ENCODE results near the gene PLEKHJ1. TPM values are rescaled to one million over a fixed set of nuclear protein-coding genes. Genes with fewer than 3 reads are reported as not detected.
A peak's percentile ranks its signal among the peaks of the same experiment; 100 is the strongest.

Gene PLEKHJ1
- total and polyA plus RNA-seq, 9 of the 15 experiments (the other 6 are each of a cell fraction or from before 2014, with no cell fraction given) = 1.5 to 188 (median 63.9) TPM

DNA sequence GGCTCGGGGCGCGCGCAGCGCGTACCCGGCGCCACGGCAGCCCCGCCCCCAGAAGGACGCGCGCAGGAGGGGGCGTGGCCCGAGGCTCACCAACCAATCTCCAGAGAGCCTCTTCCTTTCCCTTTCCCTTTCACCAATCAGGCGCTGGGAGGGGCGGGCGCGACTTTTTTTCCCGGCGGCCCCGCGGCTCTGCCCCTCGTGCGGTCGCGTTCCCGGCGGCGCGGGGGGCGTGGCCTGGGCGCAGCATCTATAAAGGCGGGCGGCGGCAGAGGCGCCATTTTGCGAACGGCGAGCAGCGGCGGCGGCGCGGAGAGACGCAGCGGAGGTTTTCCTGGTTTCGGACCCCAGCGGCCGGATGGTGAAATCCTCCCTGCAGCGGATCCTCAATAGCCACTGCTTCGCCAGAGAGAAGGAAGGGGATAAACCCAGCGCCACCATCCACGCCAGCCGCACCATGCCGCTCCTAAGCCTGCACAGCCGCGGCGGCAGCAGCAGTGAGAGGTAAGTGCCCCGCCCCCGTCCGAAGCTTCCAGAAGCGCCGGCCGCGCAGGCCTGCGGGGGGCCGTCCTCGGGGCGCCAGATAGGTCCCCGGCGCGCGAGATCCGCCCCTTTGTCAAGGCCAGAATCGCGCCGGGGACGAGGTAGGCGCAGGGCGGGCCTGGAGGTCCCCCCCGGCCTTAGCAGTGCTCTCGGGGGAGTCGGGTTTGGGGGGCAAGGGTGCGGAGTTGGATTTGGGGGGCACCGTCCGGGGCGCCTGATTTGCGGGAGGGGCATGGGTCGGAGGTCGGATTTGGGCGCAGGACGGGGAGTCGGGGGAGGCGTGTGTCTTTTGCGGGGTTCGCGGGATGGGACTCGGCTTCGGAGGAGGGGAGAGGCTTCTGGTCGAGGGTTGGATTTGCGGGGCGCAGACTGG, 33.4 kb upstream of the PLEKHJ1 start (continued):
- TF ChIP-seq THAP12 (CRISPR knock-in tag; IDR thresholded peaks at IDR 0.05) (peak; percentile 94), ETV1 (tag; conservative IDR thresholded peaks at IDR 0.05; ENCODE audit: low read depth) (no peak), NFIX (CRISPR knock-in tag; IDR thresholded peaks at IDR 0.05; ENCODE audit: low read depth) (no peak), CBFA2T3 (IDR thresholded peaks at IDR 0.05) (no peak), ID3 (CRISPR knock-in tag; IDR thresholded peaks at IDR 0.05) (no peak), ID3 (tag; IDR thresholded peaks at IDR 0.05) (no peak; the same call in 1 of the 2 replicates), SOX6 (IDR thresholded peaks at IDR 0.05) (peak; percentile 25; the same call in 1 of the 2 replicates), POLR3G (IDR thresholded peaks at IDR 0.05; ENCODE audit: extremely low read depth, insufficient read length, insufficient replicate concordance) (no peak), MAFK (IDR thresholded peaks at IDR 0.05; ENCODE audit: low read length) (no peak), FOXK2 (conservative IDR thresholded peaks at IDR 0.05 in 1 of 2, IDR thresholded peaks at IDR 0.05 in 1 of 2; ENCODE audit: low read depth in 2 of 2) (no peak), ZNF143 (CRISPR knock-in tag; IDR thresholded peaks at IDR 0.05) (peak; percentile 78), ZNF134 (CRISPR knock-in tag; conservative IDR thresholded peaks at IDR 0.05) (no peak), ZNF445 (CRISPR knock-in tag; IDR thresholded peaks at IDR 0.05; ENCODE audit: low read depth) (no peak)
- TF ChIP-seq, protein P1, sequence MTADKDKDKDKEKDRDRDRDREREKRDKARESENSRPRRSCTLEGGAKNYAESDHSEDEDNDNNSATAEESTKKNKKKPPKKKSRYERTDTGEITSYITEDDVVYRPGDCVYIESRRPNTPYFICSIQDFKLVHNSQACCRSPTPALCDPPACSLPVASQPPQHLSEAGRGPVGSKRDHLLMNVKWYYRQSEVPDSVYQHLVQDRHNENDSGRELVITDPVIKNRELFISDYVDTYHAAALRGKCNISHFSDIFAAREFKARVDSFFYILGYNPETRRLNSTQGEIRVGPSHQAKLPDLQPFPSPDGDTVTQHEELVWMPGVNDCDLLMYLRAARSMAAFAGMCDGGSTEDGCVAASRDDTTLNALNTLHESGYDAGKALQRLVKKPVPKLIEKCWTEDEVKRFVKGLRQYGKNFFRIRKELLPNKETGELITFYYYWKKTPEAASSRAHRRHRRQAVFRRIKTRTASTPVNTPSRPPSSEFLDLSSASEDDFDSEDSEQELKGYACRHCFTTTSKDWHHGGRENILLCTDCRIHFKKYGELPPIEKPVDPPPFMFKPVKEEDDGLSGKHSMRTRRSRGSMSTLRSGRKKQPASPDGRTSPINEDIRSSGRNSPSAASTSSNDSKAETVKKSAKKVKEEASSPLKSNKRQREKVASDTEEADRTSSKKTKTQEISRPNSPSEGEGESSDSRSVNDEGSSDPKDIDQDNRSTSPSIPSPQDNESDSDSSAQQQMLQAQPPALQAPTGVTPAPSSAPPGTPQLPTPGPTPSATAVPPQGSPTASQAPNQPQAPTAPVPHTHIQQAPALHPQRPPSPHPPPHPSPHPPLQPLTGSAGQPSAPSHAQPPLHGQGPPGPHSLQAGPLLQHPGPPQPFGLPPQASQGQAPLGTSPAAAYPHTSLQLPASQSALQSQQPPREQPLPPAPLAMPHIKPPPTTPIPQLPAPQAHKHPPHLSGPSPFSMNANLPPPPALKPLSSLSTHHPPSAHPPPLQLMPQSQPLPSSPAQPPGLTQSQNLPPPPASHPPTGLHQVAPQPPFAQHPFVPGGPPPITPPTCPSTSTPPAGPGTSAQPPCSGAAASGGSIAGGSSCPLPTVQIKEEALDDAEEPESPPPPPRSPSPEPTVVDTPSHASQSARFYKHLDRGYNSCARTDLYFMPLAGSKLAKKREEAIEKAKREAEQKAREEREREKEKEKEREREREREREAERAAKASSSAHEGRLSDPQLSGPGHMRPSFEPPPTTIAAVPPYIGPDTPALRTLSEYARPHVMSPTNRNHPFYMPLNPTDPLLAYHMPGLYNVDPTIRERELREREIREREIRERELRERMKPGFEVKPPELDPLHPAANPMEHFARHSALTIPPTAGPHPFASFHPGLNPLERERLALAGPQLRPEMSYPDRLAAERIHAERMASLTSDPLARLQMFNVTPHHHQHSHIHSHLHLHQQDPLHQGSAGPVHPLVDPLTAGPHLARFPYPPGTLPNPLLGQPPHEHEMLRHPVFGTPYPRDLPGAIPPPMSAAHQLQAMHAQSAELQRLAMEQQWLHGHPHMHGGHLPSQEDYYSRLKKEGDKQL (CRISPR knock-in tag; IDR thresholded peaks at IDR 0.05; ENCODE audit: borderline replicate concordance) = peak; percentile 28; the same call in 1 of the 2 replicates
- TF ChIP-seq, protein P2, sequence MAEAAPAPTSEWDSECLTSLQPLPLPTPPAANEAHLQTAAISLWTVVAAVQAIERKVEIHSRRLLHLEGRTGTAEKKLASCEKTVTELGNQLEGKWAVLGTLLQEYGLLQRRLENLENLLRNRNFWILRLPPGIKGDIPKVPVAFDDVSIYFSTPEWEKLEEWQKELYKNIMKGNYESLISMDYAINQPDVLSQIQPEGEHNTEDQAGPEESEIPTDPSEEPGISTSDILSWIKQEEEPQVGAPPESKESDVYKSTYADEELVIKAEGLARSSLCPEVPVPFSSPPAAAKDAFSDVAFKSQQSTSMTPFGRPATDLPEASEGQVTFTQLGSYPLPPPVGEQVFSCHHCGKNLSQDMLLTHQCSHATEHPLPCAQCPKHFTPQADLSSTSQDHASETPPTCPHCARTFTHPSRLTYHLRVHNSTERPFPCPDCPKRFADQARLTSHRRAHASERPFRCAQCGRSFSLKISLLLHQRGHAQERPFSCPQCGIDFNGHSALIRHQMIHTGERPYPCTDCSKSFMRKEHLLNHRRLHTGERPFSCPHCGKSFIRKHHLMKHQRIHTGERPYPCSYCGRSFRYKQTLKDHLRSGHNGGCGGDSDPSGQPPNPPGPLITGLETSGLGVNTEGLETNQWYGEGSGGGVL (CRISPR knock-in tag; IDR thresholded peaks at IDR 0.05) = no peak

Data from K562 (cell line).